ENCODE data around the gene LEMD1. TPM values are rescaled to one million over a fixed set of nuclear protein-coding genes. Genes with fewer than 3 reads are reported as not detected.

The LEMD1 gene
- total RNA-seq, 1 donor from 2014 or later, result 2.0 TPM

- H3K27ac Mint-ChIP-seq (ENCODE audit: unreplicated experiment), result peak overlapping the region; percentile 99
- H3K27me3 Mint-ChIP-seq (ENCODE audit: unreplicated experiment), result peaks cover 38% of the 10 kb centered on the region
- no peak for DNase-seq
- peaks cover 68% of the 10 kb centered on the region for H3K4me1 Mint-ChIP-seq (ENCODE audit: low read depth, unreplicated experiment)
- no peaks in the 10 kb centered on the region for H3K36me3 Mint-ChIP-seq (ENCODE audit: unreplicated experiment)
- no peak for TF ChIP-seq CTCF (IDR thresholded peaks at IDR 0.05; ENCODE audit: partially characterized antibody, unreplicated experiment)
- H3K9me3 Mint-ChIP-seq (ENCODE audit: unreplicated experiment), result peaks cover 36% of the 10 kb centered on the region
- peak overlapping the region; percentile 74 for H3K4me3 Mint-ChIP-seq (ENCODE audit: unreplicated experiment)
These were observed 73.0 kb downstream of the LEMD1 start for GRCh38 chr1:205348554-205349487.

- H3K27me3 Mint-ChIP-seq (ENCODE audit: unreplicated experiment), result peaks cover 29% of the 10 kb centered on the region
- no peak overlapping the region for H3K27ac Mint-ChIP-seq (ENCODE audit: unreplicated experiment)
- no peak overlapping the region for H3K4me3 Mint-ChIP-seq (ENCODE audit: unreplicated experiment)
- peaks cover 27% of the 10 kb centered on the region for H3K9me3 Mint-ChIP-seq (ENCODE audit: unreplicated experiment)
- TF ChIP-seq CTCF (IDR thresholded peaks at IDR 0.05; ENCODE audit: partially characterized antibody, unreplicated experiment), result no peak
- no peaks in the 10 kb centered on the region for H3K36me3 Mint-ChIP-seq (ENCODE audit: unreplicated experiment)
- no peak for DNase-seq
- H3K4me1 Mint-ChIP-seq (ENCODE audit: low read depth, unreplicated experiment), result peaks cover 57% of the 10 kb centered on the region
These were observed 74.8 kb downstream of the LEMD1 start for GRCh38 chr1:205346956-205347574.

GRCh38 chr1:205345761-205346160 lies 76.1 kb downstream of the LEMD1 start:
- no peak for TF ChIP-seq CTCF (IDR thresholded peaks at IDR 0.05; ENCODE audit: partially characterized antibody, unreplicated experiment)
- Mint-ChIP-seq H3K4me3 (ENCODE audit: unreplicated experiment) (no peak overlapping the region), H3K36me3 (ENCODE audit: unreplicated experiment) (no peaks in the 10 kb centered on the region), H3K27ac (ENCODE audit: unreplicated experiment) (no peak overlapping the region), H3K9me3 (ENCODE audit: unreplicated experiment) (peaks cover 21% of the 10 kb centered on the region), H3K27me3 (ENCODE audit: unreplicated experiment) (peaks cover 23% of the 10 kb centered on the region), H3K4me1 (ENCODE audit: low read depth, unreplicated experiment) (peaks cover 52% of the 10 kb centered on the region)
- no peak for DNase-seq

GRCh38 chr1:205344066-205344928 lies 77.6 kb downstream of the LEMD1 start:
- H3K9me3 Mint-ChIP-seq (ENCODE audit: unreplicated experiment), result peaks cover 9% of the 10 kb centered on the region
- peak; percentile 76 for DNase-seq
- H3K4me1 Mint-ChIP-seq (ENCODE audit: low read depth, unreplicated experiment), result peaks cover 39% of the 10 kb centered on the region
- H3K4me3 Mint-ChIP-seq (ENCODE audit: unreplicated experiment), result peak overlapping the region; percentile 85
- H3K27ac Mint-ChIP-seq (ENCODE audit: unreplicated experiment), result peak overlapping the region; percentile 73
- no peak for TF ChIP-seq CTCF (IDR thresholded peaks at IDR 0.05; ENCODE audit: partially characterized antibody, unreplicated experiment)
- H3K36me3 Mint-ChIP-seq (ENCODE audit: unreplicated experiment), result no peaks in the 10 kb centered on the region
- peaks cover 12% of the 10 kb centered on the region for H3K27me3 Mint-ChIP-seq (ENCODE audit: unreplicated experiment)
